AG09309 (cell line): ENCODE measurements around the gene NHSL1.

ENCODE experiments used
- DNase-seq: peaks from one replicate; pipeline ENCODE4 v3.0.0-alpha.2; 2010; ENCODE audit warnings: low read depth
- H3K4me3 ChIP-seq: 2 replicates; pipeline ENCODE4 v1.5.1; 2011; ENCODE audit warnings: mild to moderate bottlenecking, low read depth, low read length, moderate library complexity; ENCODE audit not compliant: control insufficient read depth
- CTCF ChIP-seq: IDR thresholded peaks from 2 replicates; pipeline ENCODE4 v1.5.1; 2011; ENCODE audit warnings: mild to moderate bottlenecking, low read depth, low read length, inconsistent platforms; ENCODE audit not compliant: insufficient read depth, control insufficient read depth; ENCODE audit errors: missing control alignments

The NHSL1 gene

GRCh38 chr6:138492113-138492512 lies 7.2 kb downstream of the NHSL1 start:
- TF ChIP-seq CTCF: no peak
- DNase-seq: no peak
- no peak overlapping the region for H3K4me3 ChIP-seq

DNA sequence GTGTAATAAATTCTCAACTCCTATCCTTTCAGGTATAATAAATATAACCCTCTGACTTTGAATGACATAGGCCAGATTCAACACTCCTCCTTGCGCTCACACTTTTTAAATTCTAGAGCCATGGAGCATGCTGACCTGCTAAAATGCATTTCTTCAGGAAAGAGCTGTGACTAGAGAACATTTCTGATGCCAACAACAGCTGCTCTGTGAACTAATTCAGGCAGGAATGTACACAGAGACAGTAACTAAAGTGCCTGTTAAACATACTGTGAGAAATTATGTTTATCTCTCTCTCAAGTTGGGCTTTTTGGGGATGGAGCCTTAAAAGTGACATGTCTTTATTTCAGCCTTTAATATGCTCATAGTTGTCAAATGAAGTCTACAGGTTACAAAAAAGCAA lies 8.3 kb downstream of the NHSL1 start:
- DNase-seq: no peak
- TF ChIP-seq CTCF: no peak
- H3K4me3 ChIP-seq: no peak overlapping the region

GRCh38 chr6:138489846-138490245 lies 9.4 kb downstream of the NHSL1 start:
- no peak for TF ChIP-seq CTCF
- no peak overlapping the region for H3K4me3 ChIP-seq
- DNase-seq: no peak

DNA sequence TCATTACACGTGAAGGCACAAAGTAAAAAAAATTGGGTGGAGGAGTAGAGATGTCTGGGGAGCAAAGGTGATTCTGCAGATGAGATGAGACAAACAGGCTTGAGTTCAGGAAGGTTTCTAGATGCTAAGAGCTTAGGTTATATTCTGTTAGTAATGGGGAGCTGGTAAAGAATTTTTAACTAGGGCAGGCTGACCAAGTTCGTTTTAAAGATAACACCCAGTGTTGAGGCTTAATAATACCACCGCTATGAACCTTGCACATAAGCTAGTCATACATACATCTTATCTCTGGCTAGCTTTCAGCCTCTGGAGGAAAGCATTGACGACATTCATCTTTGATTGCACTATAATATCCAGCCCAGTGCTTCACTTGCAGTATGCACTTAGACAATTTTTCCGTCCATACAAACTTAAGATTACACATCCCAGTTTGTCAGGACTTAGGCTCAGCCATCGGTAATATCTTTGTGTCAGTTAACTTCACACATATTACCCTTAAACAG lies 12.1 kb downstream of the NHSL1 start:
- no peak for TF ChIP-seq CTCF
- no peak for DNase-seq
- H3K4me3 ChIP-seq: no peak overlapping the region

- no peak overlapping the region for H3K4me3 ChIP-seq
- no peak for TF ChIP-seq CTCF
- no peak for DNase-seq
Observed at GRCh38 chr6:138486249-138487101, 12.8 kb downstream of the NHSL1 start.

- no peak for TF ChIP-seq CTCF
- no peak overlapping the region for H3K4me3 ChIP-seq
- DNase-seq: no peak
Observed at GRCh38 chr6:138485586-138486248, 13.6 kb downstream of the NHSL1 start.
